NCI-H146 treated with DMSO at 0.1 percent for 48 hours (cell line): ENCODE measurements around the gene ALDH9A1.
"Not testable (repeated sequence)": the region's sequence is repeated elsewhere in the genome, so short reads cannot be mapped to it uniquely, and the experiment has no call there.

Source experiments
- DNase-seq: peaks from one replicate; lab custom pipeline; 2025; ENCODE audit not compliant: unreplicated experiment; lab: John Stamatoyannopoulos, UW

The ALDH9A1 gene

GRCh38 chr1:165647970-165648369 lies 50.4 kb downstream of the ALDH9A1 start:
- DNase-seq, result no peak

- DNase-seq, result no peak
Observed at GRCh38 chr1:165647517-165647916, 50.8 kb downstream of the ALDH9A1 start.

GRCh38 chr1:165645654-165646366 lies 52.6 kb downstream of the ALDH9A1 start:
- DNase-seq, result no peak

GRCh38 chr1:165644064-165644735 lies 54.2 kb downstream of the ALDH9A1 start:
- DNase-seq, result no peak

GRCh38 chr1:165641231-165641987 lies 57.0 kb downstream of the ALDH9A1 start:
- DNase-seq, result no peak

- DNase-seq, result no peak
Observed at GRCh38 chr1:165639821-165640623, 58.3 kb downstream of the ALDH9A1 start.

- not testable (repeated sequence) for DNase-seq
Observed at GRCh38 chr1:165638211-165638610, 60.2 kb downstream of the ALDH9A1 start.

GRCh38 chr1:165637427-165637826 lies 60.9 kb downstream of the ALDH9A1 start:
- DNase-seq, result no peak

GRCh38 chr1:165635823-165636222 lies 62.5 kb downstream of the ALDH9A1 start:
- DNase-seq, result no peak

- no peak for DNase-seq
Observed at GRCh38 chr1:165635329-165635728, 63.0 kb downstream of the ALDH9A1 start.

- DNase-seq, result no peak
Observed at GRCh38 chr1:165634154-165634921, 64.0 kb downstream of the ALDH9A1 start.

GRCh38 chr1:165633614-165634013 lies 64.7 kb downstream of the ALDH9A1 start:
- DNase-seq, result no peak

GRCh38 chr1:165632491-165632890 lies 65.9 kb downstream of the ALDH9A1 start:
- no peak for DNase-seq

GRCh38 chr1:165632152-165632469 lies 66.3 kb downstream of the ALDH9A1 start:
- no peak for DNase-seq

GRCh38 chr1:165631342-165632151 lies 66.8 kb downstream of the ALDH9A1 start:
- peak; percentile 31 for DNase-seq

GRCh38 chr1:165630629-165631341 lies 67.6 kb downstream of the ALDH9A1 start, which contains the start of gene MGST3:
Gene MGST3, plus strand, starts transcription at chr1:165631234. Its CDS starts 18,614 bp downstream, at chr1:165649848.
- DNase-seq, result peak; percentile 96

- peak; percentile 85 for DNase-seq
Observed at GRCh38 chr1:165629848-165630628, 68.3 kb downstream of the ALDH9A1 start.

- DNase-seq, result no peak
Observed at GRCh38 chr1:165629151-165629550, 69.2 kb downstream of the ALDH9A1 start.
